Prostate gland (tissue), 2 donors: Measurements from ENCODE around the gene KLHL1.

Experiments
- POLR2A ChIP-seq: fragments of 450-650 bp; IDR thresholded peaks from one replicate; pipeline ENCODE4 v1.6.1; 2016; ENCODE audit warnings: antibody characterized with exemption, mild to moderate bottlenecking
- TF ChIP-seq, protein P1 (sequence below), 4 experiments: fragments of 200-600 bp in 2 of 4; fragments of 450-650 bp in 2 of 4; sonication (generic) in 2 of 4; IDR thresholded peaks; 1 replicate in 3 of 4; 2 replicates in 1 of 4; pipeline ENCODE4 v1.5.1; 2016 to 2019; ENCODE audit warnings: antibody characterized with exemption in 4 of 4, mild to moderate bottlenecking in 2 of 4, moderate library complexity in 2 of 4

- TF ChIP-seq, protein P1, sequence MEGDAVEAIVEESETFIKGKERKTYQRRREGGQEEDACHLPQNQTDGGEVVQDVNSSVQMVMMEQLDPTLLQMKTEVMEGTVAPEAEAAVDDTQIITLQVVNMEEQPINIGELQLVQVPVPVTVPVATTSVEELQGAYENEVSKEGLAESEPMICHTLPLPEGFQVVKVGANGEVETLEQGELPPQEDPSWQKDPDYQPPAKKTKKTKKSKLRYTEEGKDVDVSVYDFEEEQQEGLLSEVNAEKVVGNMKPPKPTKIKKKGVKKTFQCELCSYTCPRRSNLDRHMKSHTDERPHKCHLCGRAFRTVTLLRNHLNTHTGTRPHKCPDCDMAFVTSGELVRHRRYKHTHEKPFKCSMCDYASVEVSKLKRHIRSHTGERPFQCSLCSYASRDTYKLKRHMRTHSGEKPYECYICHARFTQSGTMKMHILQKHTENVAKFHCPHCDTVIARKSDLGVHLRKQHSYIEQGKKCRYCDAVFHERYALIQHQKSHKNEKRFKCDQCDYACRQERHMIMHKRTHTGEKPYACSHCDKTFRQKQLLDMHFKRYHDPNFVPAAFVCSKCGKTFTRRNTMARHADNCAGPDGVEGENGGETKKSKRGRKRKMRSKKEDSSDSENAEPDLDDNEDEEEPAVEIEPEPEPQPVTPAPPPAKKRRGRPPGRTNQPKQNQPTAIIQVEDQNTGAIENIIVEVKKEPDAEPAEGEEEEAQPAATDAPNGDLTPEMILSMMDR (IDR thresholded peaks at IDR 0.05), result no peak
- no peak for TF ChIP-seq POLR2A
Observed at GRCh38 chr13:70128098-70128497, 19.8 kb upstream of the KLHL1 start.
